H1 (cell line): ENCODE data around the gene AAK1. TPM values are rescaled to one million over a fixed set of nuclear protein-coding genes. Genes with fewer than 3 reads are reported as not detected.

Experiments
- CTCF ChIA-PET: fragments of 300-600 bp; sonication (Branson Sonifier 250); formaldehyde crosslinking; loops from one replicate; lab custom pipeline; 2021; ENCODE audit not compliant: partially characterized antibody; lab: Charles Lee
- POLR2A ChIA-PET: fragments of 300-600 bp; sonication (Branson Sonifier 250); formaldehyde crosslinking; loops from one replicate; lab custom pipeline; 2021; ENCODE audit warnings: inconsistent platforms; ENCODE audit not compliant: partially characterized antibody; lab: Charles Lee
- DNase-seq, 2 experiments: peaks; one replicate each; pipeline versions ENCODE4 v3.0.0 to v3.0.0-alpha.2; 2010 to 2022; ENCODE audit warnings: low spot score in 2 of 2, low read depth in 1 of 2, mixed read lengths in 1 of 2
- FAIRE-seq: peaks from 2 replicates; lab custom pipeline; 2011; peaks lifted over from hg19 to GRCh38; lab: Jason Lieb, UNC
- H2AFZ ChIP-seq: 2 replicates; pipeline ENCODE4 v1.8.1; 2012; ENCODE audit warnings: low read length, inconsistent platforms
- H2AK5ac ChIP-seq: 2 replicates; pipeline ENCODE4 v1.6.1; 2013; ENCODE audit warnings: low read depth, low read length
- H2BK120ac ChIP-seq: replicated peaks from 2 replicates; pipeline ENCODE3; 2013; ENCODE audit warnings: low read depth, low read length, inconsistent platforms
- H2BK12ac ChIP-seq: 2 replicates; pipeline ENCODE4 v1.6.1; 2013; ENCODE audit warnings: low read depth, low read length
- H2BK15ac ChIP-seq: 2 replicates; pipeline ENCODE4 v1.6.1; 2013; ENCODE audit warnings: low read length
- H2BK20ac ChIP-seq: 2 replicates; pipeline ENCODE4 v1.6.1; 2013; ENCODE audit warnings: low read length
- H2BK5ac ChIP-seq: 2 replicates; pipeline ENCODE4 v1.6.1; 2013; ENCODE audit warnings: low read depth, low read length
- H3K14ac ChIP-seq: 2 replicates; pipeline ENCODE4 v1.6.1; 2013; ENCODE audit warnings: inconsistent platforms; ENCODE audit not compliant: insufficient read length
- H3K18ac ChIP-seq: 2 replicates; pipeline ENCODE4 v1.6.1; 2013; ENCODE audit warnings: low read length; ENCODE audit errors: extremely low read depth
- H3K23ac ChIP-seq: 2 replicates; pipeline ENCODE4 v1.6.1; 2013; ENCODE audit warnings: inconsistent platforms; ENCODE audit not compliant: insufficient read length
- H3K23me2 ChIP-seq: 2 replicates; pipeline ENCODE4 v1.6.1; 2013; ENCODE audit warnings: low read depth, low read length
- H3K27ac ChIP-seq: 2 replicates; pipeline ENCODE4 v1.6.1; 2011; ENCODE audit warnings: low read depth, low read length, inconsistent platforms
- H3K27me3 ChIP-seq, 4 experiments: replicated peaks in 1 of 4; 1 replicate in 1 of 4; 2 replicates in 3 of 4; pipeline versions ENCODE4 v1.6.1 to v1.8.1; 2011 to 2013; ENCODE audit warnings: low read length in 3 of 4, mild to moderate bottlenecking in 3 of 4, inconsistent platforms in 2 of 4, mixed read lengths in 2 of 4, moderate library complexity in 1 of 4; ENCODE audit not compliant: control insufficient read depth in 3 of 4, insufficient read depth in 3 of 4; ENCODE audit errors: extremely low read depth in 1 of 4
- H3K36me3 ChIP-seq, 4 experiments: 2 replicates each; pipeline versions ENCODE4 v1.6.1 to v1.8.1; 2011 to 2013; ENCODE audit warnings: mild to moderate bottlenecking in 4 of 4, low read length in 3 of 4, moderate library complexity in 2 of 4, control low read depth in 1 of 4, inconsistent platforms in 1 of 4; ENCODE audit not compliant: insufficient read depth in 4 of 4, control insufficient read depth in 2 of 4
- H3K4ac ChIP-seq: replicated peaks from 2 replicates; pipeline ENCODE3; 2013; ENCODE audit warnings: low read length, low read depth, mixed read lengths, inconsistent platforms; ENCODE audit not compliant: insufficient read length
- H3K4me1 ChIP-seq, 4 experiments: replicated peaks in 1 of 4; 1 replicate in 1 of 4; 2 replicates in 3 of 4; pipeline versions ENCODE4 v1.6.1 to v1.8.1; 2011 to 2013; ENCODE audit warnings: low read length in 3 of 4, inconsistent platforms in 2 of 4, mixed read lengths in 1 of 4; ENCODE audit not compliant: insufficient read depth in 4 of 4, control insufficient read depth in 3 of 4
- H3K4me2 ChIP-seq, 2 experiments: 2 replicates each; pipeline versions ENCODE4 v1.6.1 to v1.8.1; 2011 to 2013; ENCODE audit warnings: low read depth in 2 of 2, low read length in 2 of 2, control low read depth in 1 of 2, inconsistent platforms in 1 of 2, mild to moderate bottlenecking in 1 of 2; ENCODE audit not compliant: insufficient read depth in 1 of 2
- H3K4me3 ChIP-seq, 4 experiments: fragments of 200-600, 300-600 bp in 1 of 4; sonication (generic), shearing (Covaris generic), sonication (Bioruptor Twin) in 1 of 4; 2 replicates each; pipeline versions ENCODE4 v1.5.1 to v1.8.1; 2011 to 2016; ENCODE audit warnings: low read length in 4 of 4, low read depth in 3 of 4, control low read depth in 2 of 4, inconsistent platforms in 2 of 4, mild to moderate bottlenecking in 2 of 4, mixed read lengths in 1 of 4, moderate library complexity in 1 of 4; ENCODE audit not compliant: insufficient read depth in 2 of 4; ENCODE audit errors: extremely low read depth in 1 of 4
- H3K56ac ChIP-seq: replicated peaks from 2 replicates; pipeline ENCODE3; 2013; ENCODE audit warnings: low read depth, mild to moderate bottlenecking, mixed read lengths, low read length, inconsistent platforms; ENCODE audit not compliant: insufficient read length
- H3K79me1 ChIP-seq: 2 replicates; pipeline ENCODE4 v1.6.1; 2013; ENCODE audit warnings: low read depth, low read length, control low read depth
- H3K79me2 ChIP-seq, 2 experiments: 2 replicates each; pipeline versions ENCODE4 v1.6.1 to v1.8.1; 2012 to 2013; ENCODE audit warnings: low read length in 2 of 2, mild to moderate bottlenecking in 2 of 2, inconsistent platforms in 1 of 2; ENCODE audit not compliant: insufficient read depth in 2 of 2, control insufficient read depth in 1 of 2
- H3K9ac ChIP-seq, 4 experiments: replicated peaks in 1 of 4; 1 replicate in 1 of 4; 2 replicates in 3 of 4; pipeline versions ENCODE4 v1.6.1 to v1.8.1; 2011 to 2013; ENCODE audit warnings: low read depth in 3 of 4, low read length in 3 of 4, control low read depth in 2 of 4, mild to moderate bottlenecking in 2 of 4, moderate library complexity in 2 of 4, inconsistent platforms in 1 of 4; ENCODE audit errors: extremely low read depth in 1 of 4
- H3K9me3 ChIP-seq, 2 experiments: 2 replicates each; pipeline versions ENCODE4 v1.6.1 to v1.8.1; 2012 to 2013; ENCODE audit warnings: mild to moderate bottlenecking in 2 of 2, moderate library complexity in 2 of 2, control low read depth in 1 of 2, inconsistent platforms in 1 of 2, low read depth in 1 of 2, low read length in 1 of 2, mixed read lengths in 1 of 2; ENCODE audit not compliant: insufficient read depth in 2 of 2
- H4K20me1 ChIP-seq, 2 experiments: replicated peaks in 1 of 2; 2 replicates each; pipeline versions ENCODE3 to v1.8.1; 2011 to 2013; ENCODE audit warnings: inconsistent platforms in 2 of 2, low read length in 2 of 2, mild to moderate bottlenecking in 1 of 2; ENCODE audit not compliant: insufficient read depth in 2 of 2, control insufficient read depth in 1 of 2
- H4K5ac ChIP-seq: 2 replicates; pipeline ENCODE4 v1.6.1; 2013; ENCODE audit warnings: low read length, low read depth, mixed read lengths, inconsistent platforms; ENCODE audit not compliant: insufficient read length
- H4K8ac ChIP-seq: 2 replicates; pipeline ENCODE4 v1.8.0; 2013; ENCODE audit warnings: mild to moderate bottlenecking, moderate library complexity, low read length, inconsistent platforms; ENCODE audit not compliant: insufficient read depth; ENCODE audit errors: extremely low read depth
- H4K91ac ChIP-seq: replicated peaks from 2 replicates; pipeline ENCODE3; 2013; ENCODE audit warnings: low read length, mixed read lengths, inconsistent platforms; ENCODE audit not compliant: insufficient read length
- ASH2L ChIP-seq: fragments of 200-600, 300-600 bp; sonication (generic); IDR thresholded peaks from one replicate; pipeline ENCODE4 v1.7.1; 2017; ENCODE audit warnings: low read length
- CBX5 ChIP-seq: fragments of 300-800, 300-1000 bp; sonication (generic); IDR thresholded peaks from 2 replicates; pipeline ENCODE4 v1.7.1; 2016; ENCODE audit warnings: antibody characterized with exemption, low read length, low read depth
- CBX8 ChIP-seq: fragments of 300-800, 300-1000 bp; sonication (generic); IDR thresholded peaks from 2 replicates; pipeline ENCODE4 v1.7.1; 2016; ENCODE audit warnings: low read depth, low read length, borderline replicate concordance
- CTBP2 ChIP-seq: IDR thresholded peaks from 2 replicates; pipeline ENCODE4 v1.7.0; 2011; ENCODE audit warnings: borderline replicate concordance, mild to moderate bottlenecking, moderate library complexity, mixed read lengths, low read length; ENCODE audit not compliant: insufficient read depth, insufficient read length
- EP300 ChIP-seq, 2 experiments: IDR thresholded peaks; 1 replicate in 1 of 2; 2 replicates in 1 of 2; pipeline ENCODE4 v1.6.1; 2011 to 2012; ENCODE audit warnings: low read depth in 2 of 2, low read length in 2 of 2, mild to moderate bottlenecking in 2 of 2, borderline replicate concordance in 1 of 2, inconsistent platforms in 1 of 2, moderate library complexity in 1 of 2
- GTF2F1 ChIP-seq: IDR thresholded peaks from 2 replicates; pipeline ENCODE4 v1.6.1; 2012; ENCODE audit warnings: low read depth, low read length, improper control_type of control experiment, borderline replicate concordance
- KDM1A ChIP-seq: fragments of 200-600, 300-600 bp; sonication (generic); IDR thresholded peaks from 2 replicates; pipeline ENCODE4 v1.7.1; 2016; ENCODE audit warnings: mild to moderate bottlenecking, low read length, borderline replicate concordance
- MAFK ChIP-seq: IDR thresholded peaks from 2 replicates; pipeline ENCODE4 v1.6.1; 2012; ENCODE audit warnings: low read depth, mild to moderate bottlenecking, improper control_type of control experiment, low read length
- MAX ChIP-seq: IDR thresholded peaks from 2 replicates; pipeline ENCODE4 v1.6.1; 2012; ENCODE audit warnings: inconsistent platforms
- POLR2A ChIP-seq, 2 experiments: IDR thresholded peaks; 1 replicate in 1 of 2; 2 replicates in 1 of 2; pipeline ENCODE4 v1.6.1; 2011; ENCODE audit warnings: low read depth in 2 of 2, low read length in 2 of 2, mild to moderate bottlenecking in 2 of 2; ENCODE audit errors: control extremely low read depth in 1 of 2
- RBBP5 ChIP-seq: IDR thresholded peaks from 2 replicates; pipeline ENCODE4 v1.7.1; 2012; ENCODE audit warnings: low read depth, mild to moderate bottlenecking, inconsistent platforms, low read length, moderate library complexity, borderline replicate concordance
- RNF2 ChIP-seq: fragments of 200-900, 300-1000 bp; sonication (generic); IDR thresholded peaks from 2 replicates; pipeline ENCODE4 v1.7.1; 2016; ENCODE audit warnings: borderline replicate concordance, low read depth, mild to moderate bottlenecking, antibody characterized with exemption, low read length; ENCODE audit not compliant: poor library complexity, severe bottlenecking; ENCODE audit errors: missing control alignments
- SIX5 ChIP-seq: IDR thresholded peaks from 2 replicates; pipeline ENCODE4 v1.6.1; 2011; ENCODE audit warnings: mild to moderate bottlenecking, low read depth, low read length
- SUZ12 ChIP-seq: fragments of 200-600 bp; sonication (generic); IDR thresholded peaks from 2 replicates; pipeline ENCODE4 v1.6.1; 2012; ENCODE audit warnings: mild to moderate bottlenecking, inconsistent platforms, low read length, moderate library complexity, mixed read lengths
- TBP ChIP-seq: IDR thresholded peaks from 2 replicates; pipeline ENCODE4 v1.6.1; 2011; ENCODE audit warnings: low read depth, low read length, improper control_type of control experiment
- polyA plus RNA-seq, 7 experiments: library from polyadenylated mRNA; depleted of rRNA in 3 of 7; stranded (reverse) in 5 of 7; unstranded in 2 of 7; fragments of >200 nt in 5 of 7; fragments of 200-250 nt in 2 of 7; gene quantifications; 1 replicate in 5 of 7; 2 replicates in 1 of 7; 4 replicates in 1 of 7; pipeline versions ENCODE4 v1.2.1 to v1.2.3, GENCODE V29; 2011 to 2013; ENCODE audit warnings: missing spikeins in 2 of 7, mixed read lengths in 2 of 7
- total RNA-seq: library from RNA; stranded (reverse); fragmentation: NEBNext Ultra II Directional; extraction: Animal tissue kit (Norgen Biotek cat#: 25700); gene quantifications from 2 replicates; pipeline ENCODE4 v1.2.1, GENCODE V29; 2021

Gene AAK1
- total and polyA plus RNA-seq, 2 of the 8 experiments (the other 6 are each of a cell fraction or from before 2014, with no cell fraction given), result 10.0 to 40.5 TPM

- CTCF ChIA-PET, result interaction anchor here (1.0 to 2.3 kb wide), 2 partner anchors 12 to 26 kb away, joined by 3 to 6 read pairs; no protein-coding TSS in a partner anchor
- no peak for TF ChIP-seq MAX
- no peak for TF ChIP-seq EP300 (IDR thresholded peaks at IDR 0.05; ENCODE audit: borderline replicate concordance in 1 of 2, low read depth in 2 of 2, low read length in 2 of 2)
- TF ChIP-seq CBX8, result no peak
- TF ChIP-seq RBBP5, result no peak
- TF ChIP-seq MAFK, result no peak
- no peak for TF ChIP-seq ASH2L
- TF ChIP-seq SUZ12, result no peak
- no peak for TF ChIP-seq GTF2F1
- TF ChIP-seq POLR2A (IDR thresholded peaks at IDR 0.05; ENCODE audit: control extremely low read depth in 1 of 2, low read depth in 2 of 2, low read length in 2 of 2), result no peak
- no peak for TF ChIP-seq CTBP2
- TF ChIP-seq SIX5, result no peak
- TF ChIP-seq RNF2, result no peak
- no peak for TF ChIP-seq KDM1A
- TF ChIP-seq CBX5, result no peak
- TF ChIP-seq TBP, result no peak
These were observed 104.0 kb downstream of the AAK1 start for GRCh38 chr2:69539549-69539908.

More at GRCh38 chr2:69539549-69539908, 104.0 kb downstream of the AAK1 start:
- no peaks in the 10 kb centered on the region for H3K79me1 ChIP-seq
- H3K4me1 ChIP-seq, result no peaks in the 10 kb centered on the region
- H3K23me2 ChIP-seq, result no peaks in the 10 kb centered on the region
- H2AFZ ChIP-seq, result no peak overlapping the region
- H4K8ac ChIP-seq, result no peak overlapping the region
- H3K23ac ChIP-seq, result no peak overlapping the region
- H4K5ac ChIP-seq, result no peak overlapping the region
- no peak for DNase-seq
- H3K18ac ChIP-seq, result no peak overlapping the region
- no peak overlapping the region for H2BK20ac ChIP-seq
- no peak overlapping the region for H2BK120ac ChIP-seq
- no peaks in the 10 kb centered on the region for H4K20me1 ChIP-seq
- H3K36me3 ChIP-seq, result peaks cover 0 to 6% (median 3%) of the 10 kb centered on the region in 4 experiments; a peak in 3 of 8 replicates
- H3K27ac ChIP-seq, result no peak overlapping the region
- H3K4me3 ChIP-seq, result no peak overlapping the region
- no peak overlapping the region for H2BK15ac ChIP-seq
- FAIRE-seq, result no peak
- no peaks in the 10 kb centered on the region for H3K79me2 ChIP-seq
- no peak overlapping the region for H3K4ac ChIP-seq
- 0 out of 2 replicates have a peak overlapping the region, but pooled peaks have one; percentile 25 for H2BK5ac ChIP-seq
- H2BK12ac ChIP-seq, result no peak overlapping the region
- H2AK5ac ChIP-seq, result no peak overlapping the region
- POLR2A ChIA-PET, result interaction anchor here (0.6 kb wide), 1 partner anchor 196 kb away, joined by 3 read pairs; no protein-coding TSS in a partner anchor
- H3K27me3 ChIP-seq, result no peaks in the 10 kb centered on the region
- no peak overlapping the region for H3K56ac ChIP-seq
- no peaks in the 10 kb centered on the region for H3K9me3 ChIP-seq
- H4K91ac ChIP-seq, result no peak overlapping the region
- no peak overlapping the region for H3K4me2 ChIP-seq
- no peak overlapping the region for H3K14ac ChIP-seq
- H3K9ac ChIP-seq, result no peak overlapping the region
